ENCODE measurements around the gene CALU. TPM values are rescaled to one million over a fixed set of nuclear protein-coding genes. Genes with fewer than 3 reads are reported as not detected.

CALU gene
- total RNA-seq, 1 experiment from 2014 or later: 168 TPM

DNA sequence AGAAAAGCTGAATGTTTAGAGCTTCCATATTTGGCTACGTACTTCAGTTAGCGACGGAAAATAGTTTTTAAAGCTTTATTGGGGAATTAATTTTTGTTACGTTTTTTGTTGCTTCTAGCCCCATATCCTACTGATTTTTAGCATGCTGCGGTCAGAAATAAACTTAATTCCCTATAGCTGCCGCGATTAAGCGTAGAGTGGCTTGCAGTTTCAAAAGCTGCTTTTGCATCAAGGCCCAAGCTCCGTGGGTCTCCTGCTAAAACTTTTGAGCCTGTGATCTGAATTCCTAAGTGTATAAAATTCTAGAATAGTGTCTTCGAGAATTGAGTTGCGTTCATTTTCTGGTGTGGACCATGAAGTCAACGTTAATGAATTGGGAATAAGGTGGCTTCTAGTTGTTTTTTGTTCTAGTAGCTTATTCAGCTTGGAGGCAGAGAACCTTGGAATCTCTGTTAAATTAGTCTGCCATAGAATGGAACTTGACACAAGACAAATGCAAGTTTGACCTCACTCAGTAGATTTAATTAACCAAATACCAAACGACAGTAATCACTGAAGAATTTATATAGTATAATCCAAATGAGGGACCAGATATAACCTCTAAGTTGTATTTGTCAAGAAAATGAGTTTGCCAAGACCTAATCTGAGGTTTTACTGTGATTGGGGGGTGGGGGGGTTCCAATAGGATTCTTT lies 977 bp downstream of the CALU start:
- no peak overlapping the region for H4K8ac ChIP-seq (replicated peaks; ENCODE audit: insufficient read length, low read depth, low read length)
- no peak overlapping the region for H2AK5ac ChIP-seq (ENCODE audit: insufficient read length, low read length)
- no peak for DNase-seq
- no peaks in the 10 kb centered on the region; the same call in 1 of the 2 replicates for H3K4me1 ChIP-seq (ENCODE audit: insufficient read depth, low read length)
- no peak overlapping the region for H3K23ac ChIP-seq (ENCODE audit: insufficient read length, low read depth, low read length)
- TF ChIP-seq, protein P1, sequence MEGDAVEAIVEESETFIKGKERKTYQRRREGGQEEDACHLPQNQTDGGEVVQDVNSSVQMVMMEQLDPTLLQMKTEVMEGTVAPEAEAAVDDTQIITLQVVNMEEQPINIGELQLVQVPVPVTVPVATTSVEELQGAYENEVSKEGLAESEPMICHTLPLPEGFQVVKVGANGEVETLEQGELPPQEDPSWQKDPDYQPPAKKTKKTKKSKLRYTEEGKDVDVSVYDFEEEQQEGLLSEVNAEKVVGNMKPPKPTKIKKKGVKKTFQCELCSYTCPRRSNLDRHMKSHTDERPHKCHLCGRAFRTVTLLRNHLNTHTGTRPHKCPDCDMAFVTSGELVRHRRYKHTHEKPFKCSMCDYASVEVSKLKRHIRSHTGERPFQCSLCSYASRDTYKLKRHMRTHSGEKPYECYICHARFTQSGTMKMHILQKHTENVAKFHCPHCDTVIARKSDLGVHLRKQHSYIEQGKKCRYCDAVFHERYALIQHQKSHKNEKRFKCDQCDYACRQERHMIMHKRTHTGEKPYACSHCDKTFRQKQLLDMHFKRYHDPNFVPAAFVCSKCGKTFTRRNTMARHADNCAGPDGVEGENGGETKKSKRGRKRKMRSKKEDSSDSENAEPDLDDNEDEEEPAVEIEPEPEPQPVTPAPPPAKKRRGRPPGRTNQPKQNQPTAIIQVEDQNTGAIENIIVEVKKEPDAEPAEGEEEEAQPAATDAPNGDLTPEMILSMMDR (conservative IDR thresholded peaks at IDR 0.05): no peak
- peak overlapping the region; percentile 74 for H3K9ac ChIP-seq (ENCODE audit: extremely low read depth, insufficient read length, low read length)
- H4K20me1 ChIP-seq (ENCODE audit: control insufficient read depth, insufficient read depth, insufficient read length): no peaks in the 10 kb centered on the region
- no peak overlapping the region for H2BK5ac ChIP-seq (ENCODE audit: insufficient read length, low read length)
- no peaks in the 10 kb centered on the region for H3K27me3 ChIP-seq (ENCODE audit: insufficient read depth, low read length)
- Mint-ChIP-seq H3K9me3 (no peaks in the 10 kb centered on the region), H3K36me3 (ENCODE audit: insufficient read depth in 1 of 3, low read depth in 3 of 3) (no peaks in the 10 kb centered on the region; a peak in 3 of 7 replicates), H3K4me3 (peak overlapping the region; percentile 93 to 97), H3K4me1 (peaks cover 25 to 32% of the 10 kb centered on the region in 2 experiments), H3K27me3 (ENCODE audit: low read depth) (peaks cover 7% of the 10 kb centered on the region), H3K27ac (peak overlapping the region; percentile 92 to 97 (median 94))
- H3K79me1 ChIP-seq (ENCODE audit: insufficient read depth, low read depth, low read length, poor library complexity, severe bottlenecking): peaks cover 3% of the 10 kb centered on the region
- H2BK120ac ChIP-seq (ENCODE audit: low read depth, low read length, poor library complexity, severe bottlenecking): no peak overlapping the region
- no peak overlapping the region for H2BK15ac ChIP-seq (ENCODE audit: low read depth, low read length)
- no peaks in the 10 kb centered on the region for H3K9me3 ChIP-seq (ENCODE audit: control insufficient read depth, low read depth, low read length)
- no peak overlapping the region for H2AFZ ChIP-seq (ENCODE audit: low read length)
- H3K4ac ChIP-seq (ENCODE audit: low read depth, low read length): no peak overlapping the region
- no peak overlapping the region for H3T11ph ChIP-seq (ENCODE audit: low read length)
- no peak overlapping the region for H4K91ac ChIP-seq (ENCODE audit: insufficient read length, low read depth, low read length)
- H3K18ac ChIP-seq (ENCODE audit: insufficient read length, low read depth, low read length): no peak overlapping the region
- no peak overlapping the region for H3K27ac ChIP-seq (ENCODE audit: insufficient read length, low read depth, low read length)
- peaks cover 44% of the 10 kb centered on the region for H3K79me2 ChIP-seq (ENCODE audit: insufficient read depth, low read length)
- no peak overlapping the region for H4K5ac ChIP-seq (ENCODE audit: insufficient read length, low read depth, low read length)
- H3K23me2 ChIP-seq (ENCODE audit: insufficient read length, low read depth, low read length, poor library complexity, severe bottlenecking): peaks cover 8% of the 10 kb centered on the region
- no peak overlapping the region for H2BK20ac ChIP-seq (ENCODE audit: low read depth, low read length, poor library complexity, severe bottlenecking)
- no peak overlapping the region for H2BK12ac ChIP-seq (ENCODE audit: insufficient read length, low read depth, low read length)
- no CpG with 5 or more reads among the region's 13 CpGs for WGBS (ENCODE audit: extremely low coverage, insufficient read length, low lambda C conversion rate)
- no peak overlapping the region for H3K14ac ChIP-seq (ENCODE audit: insufficient read depth, low read length)
- H3K56ac ChIP-seq (ENCODE audit: insufficient read length, low read depth, low read length): no peak overlapping the region
- H3K4me2 ChIP-seq (ENCODE audit: insufficient read depth, insufficient read length, low read length): peak overlapping the region; percentile 50

Data from H9 (cell line).